Activated naive CD4-positive, alpha-beta T cell treated with anti-CD3 and anti-CD28 coated beads, Interleukin-2, amount 10 ng/mL, durations not matched to agents 7 days and 5 days (primary cell): ENCODE results near the gene ALCAM.
A peak's percentile ranks its signal among the peaks of the same experiment; 100 is the strongest.

Experiments used
- CTCF ChIA-PET: fragments of 350-600 bp; sonication (Branson Sonifier 250); formaldehyde crosslinking; loops from one replicate; lab custom pipeline; 2021; ENCODE audit warnings: antibody characterized with exemption; lab: Charles Lee
- DNase-seq: peaks from one replicate; pipeline ENCODE4 v3.0.0-alpha.2; 2020
- H3K27ac Mint-ChIP-seq: one replicate; pipeline ENCODE4 v1.8.0; 2021; ENCODE audit warnings: mild to moderate bottlenecking, moderate library complexity, mixed read lengths
- H3K27me3 Mint-ChIP-seq: one replicate; pipeline ENCODE4 v1.8.0; 2021; ENCODE audit warnings: mild to moderate bottlenecking, mixed read lengths
- H3K36me3 Mint-ChIP-seq: one replicate; pipeline ENCODE4 v1.8.0; 2021; ENCODE audit warnings: mixed read lengths
- H3K4me1 Mint-ChIP-seq: one replicate; pipeline ENCODE4 v1.8.0; 2021; ENCODE audit warnings: mixed read lengths
- H3K4me3 Mint-ChIP-seq: one replicate; pipeline ENCODE4 v1.8.0; 2021; ENCODE audit warnings: mild to moderate bottlenecking, moderate library complexity, mixed read lengths
- H3K9me3 Mint-ChIP-seq: one replicate; pipeline ENCODE4 v1.8.0; 2021; ENCODE audit warnings: mixed read lengths

ALCAM gene

DNA sequence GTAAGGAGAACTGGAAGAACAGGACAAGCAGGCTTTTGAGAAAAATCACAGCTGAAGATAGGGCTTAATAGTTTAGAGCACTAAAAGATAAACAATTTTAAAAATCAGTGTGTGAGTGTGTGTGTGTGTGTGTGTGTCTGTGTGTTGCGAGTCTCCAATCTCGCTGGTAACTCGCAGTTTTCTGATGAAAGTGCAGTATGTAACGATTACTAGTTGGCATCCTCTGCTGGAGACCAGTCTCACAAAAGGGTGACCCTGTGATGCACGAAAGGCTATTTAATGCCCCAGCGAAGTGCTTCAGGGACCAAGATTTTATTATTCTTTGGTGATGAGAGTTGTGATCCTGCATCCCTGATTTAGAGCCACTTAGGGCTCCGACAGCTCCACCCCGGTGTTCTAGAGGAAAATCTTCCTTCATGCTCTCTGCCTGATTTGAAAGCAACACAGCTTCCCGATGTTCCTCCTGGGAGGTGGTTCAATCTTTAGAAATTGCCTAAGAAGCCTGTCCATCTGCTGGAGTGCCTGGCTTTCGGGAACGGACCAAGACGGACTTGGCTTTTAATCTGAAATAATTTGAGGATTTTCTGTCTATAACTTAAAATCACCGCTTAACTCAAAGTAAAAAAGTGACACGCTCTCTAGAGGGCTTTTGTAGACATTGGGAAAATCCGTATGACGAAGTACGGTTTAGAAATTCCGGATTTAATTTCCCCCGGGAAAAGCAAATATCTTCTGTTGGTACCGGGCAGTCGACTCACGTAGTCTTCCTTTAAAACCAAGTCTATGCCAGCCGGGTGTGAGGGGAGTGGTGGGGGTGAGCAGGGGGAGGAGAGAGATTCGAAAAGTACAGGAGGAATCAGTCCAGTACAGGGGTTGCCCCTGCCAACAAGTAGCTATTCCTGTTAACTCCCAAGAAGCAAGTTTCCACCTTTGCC lies 1.1 kb upstream of the ALCAM start:
- H3K36me3 Mint-ChIP-seq = no peaks in the 10 kb centered on the region
- peaks cover 44% of the 10 kb centered on the region for H3K4me1 Mint-ChIP-seq
- H3K9me3 Mint-ChIP-seq = no peaks in the 10 kb centered on the region
- peak overlapping the region; percentile 83 for H3K4me3 Mint-ChIP-seq
- H3K27me3 Mint-ChIP-seq = peaks cover 20% of the 10 kb centered on the region
- H3K27ac Mint-ChIP-seq = no peak overlapping the region
- CTCF ChIA-PET = interaction anchor here (1.0 to 1.5 kb wide), 4 partner anchors 11 to 1243 kb away, joined by 3 to 4 read pairs (median 3); no protein-coding TSS in a partner anchor
- DNase-seq = no peak

DNA sequence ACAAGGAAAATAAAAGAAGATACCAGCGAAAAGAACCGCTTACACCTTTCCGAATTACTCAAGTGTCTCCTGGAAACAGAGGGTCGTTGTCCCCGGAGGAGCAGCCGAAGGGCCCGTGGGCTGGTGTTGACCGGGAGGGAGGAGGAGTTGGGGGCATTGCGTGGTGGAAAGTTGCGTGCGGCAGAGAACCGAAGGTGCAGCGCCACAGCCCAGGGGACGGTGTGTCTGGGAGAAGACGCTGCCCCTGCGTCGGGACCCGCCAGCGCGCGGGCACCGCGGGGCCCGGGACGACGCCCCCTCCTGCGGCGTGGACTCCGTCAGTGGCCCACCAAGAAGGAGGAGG lies 325 bp downstream of the ALCAM start:
- H3K4me1 Mint-ChIP-seq = peaks cover 45% of the 10 kb centered on the region
- CTCF ChIA-PET = interaction anchor here (1.1 to 1.5 kb wide), 2 partner anchors 740 to 800 kb away, joined by 3 to 4 read pairs; no protein-coding TSS in a partner anchor
- H3K4me3 Mint-ChIP-seq = peak overlapping the region; percentile 83
- H3K9me3 Mint-ChIP-seq = no peaks in the 10 kb centered on the region
- peak overlapping the region; percentile 87 for H3K27ac Mint-ChIP-seq
- H3K27me3 Mint-ChIP-seq = peaks cover 20% of the 10 kb centered on the region
- H3K36me3 Mint-ChIP-seq = no peaks in the 10 kb centered on the region
- peak; percentile 51 for DNase-seq

DNA sequence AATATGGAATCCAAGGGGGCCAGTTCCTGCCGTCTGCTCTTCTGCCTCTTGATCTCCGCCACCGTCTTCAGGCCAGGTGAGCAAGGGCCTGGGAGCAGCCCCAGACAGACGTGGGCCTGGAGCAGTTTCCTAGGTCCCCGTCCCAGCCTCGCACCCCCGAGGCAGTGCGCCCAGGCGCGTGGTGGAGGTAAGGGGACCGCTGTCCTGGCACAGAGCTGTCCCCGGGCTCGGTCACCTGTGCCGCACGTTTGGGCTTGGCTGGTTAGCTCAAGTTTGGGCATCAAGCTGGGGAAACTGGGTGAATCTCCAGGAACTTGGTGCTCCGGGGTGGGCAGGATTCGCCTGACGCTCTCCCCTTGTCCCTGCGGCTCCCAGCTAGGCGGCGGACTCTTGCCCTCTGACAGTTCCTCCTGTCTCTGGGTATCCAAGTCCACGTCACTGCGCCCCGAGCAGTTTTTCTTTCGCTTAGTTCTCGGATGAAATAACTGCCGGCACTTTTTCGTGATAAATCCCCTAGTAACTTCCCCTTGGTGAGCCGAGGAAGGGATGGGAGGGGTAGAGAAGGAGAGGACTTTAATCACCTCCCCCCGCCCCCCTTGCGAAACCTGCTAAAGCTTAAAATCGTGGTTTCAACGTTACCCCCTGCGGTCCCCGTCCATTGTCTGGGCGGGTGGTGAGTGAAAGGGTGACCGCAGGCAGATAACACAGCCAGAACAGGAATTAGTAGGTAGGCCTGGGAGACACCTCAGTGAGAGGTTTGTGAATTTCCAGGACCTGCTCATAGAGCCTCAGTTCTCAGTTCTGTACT lies 901 bp downstream of the ALCAM start:
- CTCF ChIA-PET = interaction anchor here (0.6 to 1.5 kb wide), 4 partner anchors 24 to 801 kb away, joined by 3 to 4 read pairs (median 3); no protein-coding TSS in a partner anchor
- peaks cover 45% of the 10 kb centered on the region for H3K4me1 Mint-ChIP-seq

DNA sequence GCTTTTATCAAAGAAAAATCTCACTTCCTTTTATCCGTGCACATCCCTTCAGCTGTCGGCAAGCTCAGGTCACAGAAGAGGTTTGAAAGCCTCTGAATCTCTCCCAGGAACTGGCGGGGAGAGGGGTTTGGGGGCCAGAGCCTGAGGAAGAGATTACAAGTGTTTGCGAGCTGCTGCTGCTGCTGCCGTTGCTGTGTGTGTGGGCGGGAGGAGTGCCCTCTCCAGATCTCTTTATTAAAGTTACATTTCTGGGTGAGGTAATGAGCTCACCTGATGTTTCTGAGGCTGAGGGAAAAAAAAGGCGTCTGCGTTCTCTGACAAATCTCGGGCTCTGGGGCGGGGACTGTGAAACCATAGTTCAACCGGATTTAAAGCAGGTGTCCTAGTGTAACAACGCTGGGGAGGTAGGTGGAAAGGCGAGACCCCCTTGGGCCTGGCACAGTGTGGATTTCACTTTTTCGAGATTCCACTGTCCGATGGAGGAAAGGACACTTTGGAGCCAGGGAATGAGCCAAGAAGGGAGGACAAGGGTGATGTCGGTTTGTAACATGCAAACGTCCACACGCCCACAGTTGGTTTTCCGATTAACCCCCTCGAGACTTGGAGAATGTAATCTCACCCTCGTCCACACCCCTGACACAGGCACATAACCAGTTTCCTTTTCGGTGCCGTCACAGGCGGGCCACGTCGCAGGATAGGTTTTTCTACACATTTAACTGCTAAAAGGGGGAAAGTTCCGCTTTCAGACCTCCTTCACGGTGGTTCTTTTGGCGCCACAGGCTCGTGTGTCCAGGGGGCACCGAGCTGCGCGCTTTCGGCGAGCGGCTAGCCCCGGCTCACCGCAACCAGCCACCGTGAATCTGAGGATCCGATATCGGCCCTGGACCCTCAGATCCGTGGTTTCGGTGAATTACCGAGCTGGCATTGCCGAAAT lies 2.1 kb downstream of the ALCAM start:
- CTCF ChIA-PET = interaction anchor here (0.6 to 1.1 kb wide), 2 partner anchors 673 to 742 kb away, joined by 3 to 4 read pairs; no protein-coding TSS in a partner anchor
- peaks cover 45% of the 10 kb centered on the region for H3K4me1 Mint-ChIP-seq
- peaks cover 20% of the 10 kb centered on the region for H3K27me3 Mint-ChIP-seq
- H3K9me3 Mint-ChIP-seq = no peaks in the 10 kb centered on the region
- peak overlapping the region; percentile 95 for H3K27ac Mint-ChIP-seq
- DNase-seq = peak; percentile 79
- peak overlapping the region; percentile 83 for H3K4me3 Mint-ChIP-seq
- H3K36me3 Mint-ChIP-seq = no peaks in the 10 kb centered on the region

More for the DNA sequence above, 901 bp downstream of the ALCAM start:
- peak; percentile 73 for DNase-seq
- no peaks in the 10 kb centered on the region for H3K36me3 Mint-ChIP-seq
- H3K27ac Mint-ChIP-seq = peak overlapping the region; percentile 95
- H3K4me3 Mint-ChIP-seq = peak overlapping the region; percentile 83
- H3K27me3 Mint-ChIP-seq = peaks cover 20% of the 10 kb centered on the region
- no peaks in the 10 kb centered on the region for H3K9me3 Mint-ChIP-seq

DNA sequence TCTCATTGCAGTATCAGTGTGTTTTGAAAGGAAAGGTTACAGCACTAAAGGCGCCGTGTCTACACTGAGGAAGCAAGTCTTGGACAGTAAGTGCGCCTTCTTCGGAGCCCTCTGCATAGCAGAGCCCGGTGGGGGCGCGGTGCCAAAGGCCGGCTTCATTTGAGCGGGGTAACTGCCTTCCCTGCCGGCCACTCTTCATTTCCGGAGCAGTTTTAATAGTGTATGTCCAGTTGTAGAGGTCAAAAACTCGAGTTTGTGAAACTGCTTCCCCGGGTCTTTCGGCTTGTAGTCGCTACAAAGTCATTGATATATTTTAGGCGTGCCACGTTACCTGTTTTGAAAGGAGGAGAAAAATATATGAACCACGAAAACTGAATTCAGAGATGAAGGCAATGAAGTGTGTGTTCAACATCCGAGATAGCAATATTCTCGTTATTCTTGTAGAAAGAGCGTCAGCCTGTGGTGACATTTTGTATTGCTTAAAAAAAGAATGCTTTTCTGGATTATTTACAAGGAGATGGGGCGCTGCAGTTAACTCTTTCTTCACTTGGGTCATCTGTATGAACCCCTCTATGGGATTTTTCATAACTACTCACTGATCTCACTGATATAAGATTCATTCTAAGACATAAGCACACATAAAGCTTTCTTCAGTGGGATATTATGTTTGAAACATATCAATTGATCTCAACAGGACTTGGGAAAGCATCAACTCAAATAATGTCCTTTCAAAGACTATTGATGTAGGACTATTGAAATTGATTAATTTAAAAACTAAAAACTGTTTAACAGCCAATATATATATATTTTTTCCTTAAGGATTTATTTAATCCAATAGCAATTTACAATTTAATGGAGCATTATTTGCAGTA lies 3.0 kb downstream of the ALCAM start:
- peak overlapping the region; percentile 83 for H3K4me3 Mint-ChIP-seq
- H3K4me1 Mint-ChIP-seq = peaks cover 45% of the 10 kb centered on the region
- DNase-seq = peak; percentile 43
- peak overlapping the region; percentile 95 for H3K27ac Mint-ChIP-seq
- CTCF ChIA-PET = interaction anchor here (0.7 to 1.1 kb wide), 2 partner anchors 588 to 1694 kb away, joined by 3 read pairs; no protein-coding TSS in a partner anchor
- H3K36me3 Mint-ChIP-seq = no peaks in the 10 kb centered on the region
- H3K9me3 Mint-ChIP-seq = no peaks in the 10 kb centered on the region
- peaks cover 20% of the 10 kb centered on the region for H3K27me3 Mint-ChIP-seq

DNA sequence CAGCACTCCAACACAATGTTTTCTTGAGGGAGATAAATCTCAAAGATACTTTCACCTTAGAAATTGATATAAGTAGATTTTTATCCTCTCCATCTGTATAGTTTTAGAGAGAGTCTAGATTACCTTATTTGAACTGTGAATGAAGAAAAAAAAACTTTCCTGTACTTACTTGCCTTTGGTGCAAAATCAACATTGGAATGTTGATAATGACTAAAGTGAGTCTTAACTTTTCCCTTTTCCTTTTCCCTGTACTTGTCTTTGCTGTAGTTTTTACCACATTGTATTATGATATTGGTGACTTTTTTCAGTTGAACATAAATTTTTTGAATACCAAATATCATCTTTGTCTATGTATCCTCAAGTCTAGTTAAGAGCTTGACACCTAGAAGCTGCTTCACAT lies 6.7 kb downstream of the ALCAM start:
- Mint-ChIP-seq H3K9me3 (no peaks in the 10 kb centered on the region), H3K4me3 (no peak overlapping the region), H3K27ac (no peak overlapping the region), H3K27me3 (no peaks in the 10 kb centered on the region), H3K36me3 (no peaks in the 10 kb centered on the region), H3K4me1 (peaks cover 29% of the 10 kb centered on the region)
- CTCF ChIA-PET = no interaction called here
- no peak for DNase-seq

DNA sequence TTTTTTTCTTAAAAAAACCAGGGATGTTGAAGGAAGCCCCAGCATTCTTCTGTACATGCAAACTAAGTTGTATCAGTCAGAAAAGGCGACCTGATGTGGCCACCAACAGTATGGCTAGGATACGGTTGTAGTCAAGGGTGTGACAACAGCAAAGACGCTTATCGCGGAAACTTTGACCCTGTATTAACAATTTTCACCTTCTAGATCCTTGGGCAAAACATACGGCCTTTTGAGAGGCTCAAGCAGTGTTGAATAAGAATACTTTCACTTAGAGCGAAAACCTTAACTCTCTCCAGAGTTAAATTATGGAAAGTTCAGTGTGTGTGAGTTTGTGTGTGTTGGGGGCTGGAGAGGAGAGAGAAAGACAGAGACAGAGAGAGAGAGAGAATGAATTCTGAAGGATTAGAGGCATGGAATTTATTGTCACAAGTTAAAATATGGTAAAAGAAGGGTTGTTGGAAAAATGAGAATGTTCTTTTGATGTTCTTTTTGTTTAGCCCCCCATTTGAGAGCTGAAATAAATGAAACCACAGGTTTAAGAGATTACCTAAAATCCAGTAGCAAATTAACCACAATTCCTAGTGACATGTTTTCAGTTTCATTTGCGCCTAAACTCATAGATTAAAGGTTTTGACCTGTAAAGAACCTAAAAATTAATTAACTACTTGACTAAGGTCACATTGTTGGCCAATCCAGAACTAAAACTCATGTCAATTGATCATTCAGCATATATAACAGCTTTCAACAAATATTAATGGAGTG lies 9.2 kb downstream of the ALCAM start:
- H3K27ac Mint-ChIP-seq = no peak overlapping the region
- CTCF ChIA-PET = no interaction called here

DNA sequence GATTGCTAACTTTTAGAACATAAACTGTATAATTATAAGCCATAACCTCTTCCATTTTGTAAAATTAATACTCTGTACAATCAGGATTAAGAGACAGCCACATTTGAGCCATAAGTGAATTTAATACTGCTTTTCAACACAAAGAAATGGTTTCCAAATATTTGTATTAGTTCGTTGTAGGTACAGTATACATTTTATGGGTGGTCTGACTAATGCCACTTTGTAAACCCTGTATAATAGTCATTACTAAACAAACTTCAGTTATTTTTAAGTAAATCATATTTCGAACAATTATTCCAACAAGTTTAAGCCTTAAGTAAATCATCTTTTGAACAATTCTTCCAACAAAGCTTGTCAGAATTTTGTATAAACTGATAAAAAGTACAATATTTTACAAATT lies 11.0 kb downstream of the ALCAM start:
- DNase-seq = no peak
- CTCF ChIA-PET = no interaction called here

More for the DNA sequence above, 9.2 kb downstream of the ALCAM start:
- Mint-ChIP-seq H3K4me3 (no peak overlapping the region), H3K36me3 (no peaks in the 10 kb centered on the region), H3K27me3 (no peaks in the 10 kb centered on the region), H3K9me3 (no peaks in the 10 kb centered on the region), H3K4me1 (peaks cover 11% of the 10 kb centered on the region)
- DNase-seq = no peak

DNA sequence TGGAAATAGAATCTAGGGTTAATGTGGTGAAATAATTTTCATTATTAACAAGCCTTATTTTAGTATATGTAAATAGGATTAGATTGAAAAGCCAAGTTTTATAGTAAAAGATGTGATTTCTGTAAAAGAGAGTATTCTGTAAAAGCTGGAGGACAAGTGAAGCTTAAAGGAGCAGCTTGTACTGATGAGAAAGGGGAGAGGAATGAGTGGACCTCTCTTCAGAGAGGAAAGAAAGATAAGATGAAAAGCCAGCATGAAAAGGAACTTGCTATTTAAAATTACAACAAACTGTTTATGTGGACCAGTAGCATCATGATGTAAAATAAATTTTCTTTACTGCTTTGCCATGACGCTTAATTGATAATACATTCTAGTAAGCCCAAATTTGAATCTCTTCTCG lies 18.5 kb downstream of the ALCAM start:
- H3K27ac Mint-ChIP-seq = no peak overlapping the region
- CTCF ChIA-PET = no interaction called here
- no peak overlapping the region for H3K4me3 Mint-ChIP-seq
- H3K9me3 Mint-ChIP-seq = no peaks in the 10 kb centered on the region
- H3K36me3 Mint-ChIP-seq = no peaks in the 10 kb centered on the region
- no peaks in the 10 kb centered on the region for H3K27me3 Mint-ChIP-seq
- DNase-seq = no peak
- peaks cover 4% of the 10 kb centered on the region for H3K4me1 Mint-ChIP-seq

More for the DNA sequence above, 11.0 kb downstream of the ALCAM start:
- no peak overlapping the region for H3K27ac Mint-ChIP-seq
- no peaks in the 10 kb centered on the region for H3K27me3 Mint-ChIP-seq
- H3K4me3 Mint-ChIP-seq = no peak overlapping the region
- H3K9me3 Mint-ChIP-seq = no peaks in the 10 kb centered on the region
- H3K36me3 Mint-ChIP-seq = no peaks in the 10 kb centered on the region
- peaks cover 11% of the 10 kb centered on the region for H3K4me1 Mint-ChIP-seq

DNA sequence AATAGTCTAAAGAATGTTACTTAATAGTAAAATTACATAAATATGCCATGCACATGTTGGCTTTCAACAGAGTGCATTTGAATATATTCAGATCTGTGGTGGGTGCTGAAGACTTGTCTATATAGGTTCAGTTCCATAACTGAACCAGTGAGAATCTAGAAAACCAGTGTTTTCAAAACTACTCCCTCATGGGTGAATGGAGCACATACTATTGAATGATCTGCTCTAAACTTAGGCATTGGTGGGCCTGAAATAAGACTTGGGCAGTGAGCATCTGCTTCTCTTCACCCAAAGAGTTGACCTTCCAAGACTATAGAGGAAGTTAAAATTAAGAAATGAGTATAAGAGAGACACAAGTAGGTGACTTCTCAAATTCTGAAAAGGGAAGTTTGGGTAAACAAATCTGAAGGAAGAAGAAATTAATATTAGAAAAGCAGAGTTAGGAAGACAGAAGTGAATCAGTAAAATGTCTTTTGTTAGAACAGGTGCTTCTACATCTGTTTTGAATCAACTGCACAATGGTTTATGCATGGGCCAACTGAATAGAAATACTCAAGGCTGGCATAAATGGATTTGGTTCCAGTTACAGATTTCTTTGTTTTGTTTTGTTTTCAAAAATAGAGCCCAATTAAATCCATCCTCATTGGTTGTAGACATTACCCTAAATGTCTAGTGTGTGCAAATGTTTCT lies 19.3 kb downstream of the ALCAM start:
- H3K27ac Mint-ChIP-seq = no peak overlapping the region

DNA sequence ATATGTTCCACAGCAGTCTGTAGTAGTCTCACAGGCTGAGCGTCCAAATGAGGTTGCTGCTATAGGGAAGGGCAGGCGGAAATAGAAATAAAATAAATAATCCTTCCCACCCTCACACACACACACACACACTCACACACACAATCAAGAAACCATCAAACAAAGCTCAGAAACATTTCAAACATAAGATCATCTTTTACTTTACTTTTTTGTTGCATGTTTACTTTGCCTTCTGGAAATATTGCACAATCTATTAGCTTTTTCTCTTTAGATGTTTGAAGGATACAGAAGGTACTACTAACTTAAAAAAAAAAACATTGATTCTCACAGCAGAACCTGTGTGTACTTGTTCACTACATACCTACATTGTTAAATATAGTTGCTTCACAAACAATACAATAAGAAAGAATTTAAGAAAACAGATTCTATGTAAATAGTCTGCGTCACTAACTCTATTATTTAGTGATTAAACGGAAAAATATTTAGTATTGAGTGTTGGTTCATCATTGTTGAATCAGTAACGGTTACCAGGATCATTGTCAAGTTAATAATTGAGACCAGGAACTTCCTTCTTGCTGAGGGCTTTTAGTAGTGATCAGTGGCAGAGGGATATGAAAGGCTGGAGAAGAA lies 20.5 kb downstream of the ALCAM start:
- DNase-seq = no peak
- Mint-ChIP-seq H3K27ac (no peak overlapping the region), H3K4me3 (no peak overlapping the region), H3K27me3 (no peaks in the 10 kb centered on the region), H3K4me1 (peaks cover 4% of the 10 kb centered on the region), H3K9me3 (peaks cover 6% of the 10 kb centered on the region), H3K36me3 (no peaks in the 10 kb centered on the region)
- CTCF ChIA-PET = no interaction called here

More for the DNA sequence above, 19.3 kb downstream of the ALCAM start:
- Mint-ChIP-seq H3K27me3 (no peaks in the 10 kb centered on the region), H3K36me3 (no peaks in the 10 kb centered on the region), H3K4me1 (peaks cover 4% of the 10 kb centered on the region), H3K9me3 (no peaks in the 10 kb centered on the region), H3K4me3 (no peak overlapping the region)
- DNase-seq = no peak
- CTCF ChIA-PET = no interaction called here
